ENCODE measurements around the gene R3HDM2. TPM values are rescaled to one million over a fixed set of nuclear protein-coding genes. Genes with fewer than 3 reads are reported as not detected.
A peak's percentile ranks its signal among the peaks of the same experiment; 100 is the strongest.

R3HDM2 gene
- total RNA-seq, 1 experiment from 2014 or later = 25.3 TPM

GRCh38 chr12:57219205-57219992 lies 211.4 kb downstream of the R3HDM2 start:
- no peak for DNase-seq (ENCODE audit: low spot score)

- no peak for DNase-seq (ENCODE audit: low spot score)
These were observed 212.6 kb downstream of the R3HDM2 start for GRCh38 chr12:57218030-57218853.

- DNase-seq (ENCODE audit: low spot score) = no peak
These were observed 213.6 kb downstream of the R3HDM2 start for GRCh38 chr12:57216921-57217879.

- no peak for DNase-seq (ENCODE audit: low spot score)
These were observed 214.6 kb downstream of the R3HDM2 start, which contains the start of gene NXPH4 for GRCh38 chr12:57216014-57216911. Gene NXPH4 (plus strand): TSS chr12:57216794. CDS start chr12:57216970, 176 bp downstream.

GRCh38 chr12:57215668-57216013 lies 215.2 kb downstream of the R3HDM2 start:
- DNase-seq (ENCODE audit: low spot score) = no peak

GRCh38 chr12:57215065-57215464 lies 215.8 kb downstream of the R3HDM2 start:
- DNase-seq (ENCODE audit: low spot score) = no peak

GRCh38 chr12:57214398-57214781 lies 216.5 kb downstream of the R3HDM2 start:
- peak; percentile 78 for DNase-seq (ENCODE audit: low spot score)

GRCh38 chr12:57213763-57214397 lies 217.0 kb downstream of the R3HDM2 start:
- no peak for DNase-seq (ENCODE audit: low spot score)

GRCh38 chr12:57213058-57213715 lies 217.7 kb downstream of the R3HDM2 start:
- DNase-seq (ENCODE audit: low spot score) = peak; percentile 89

GRCh38 chr12:57212701-57213057 lies 218.2 kb downstream of the R3HDM2 start:
- DNase-seq (ENCODE audit: low spot score) = no peak

GRCh38 chr12:57211791-57212700 lies 218.8 kb downstream of the R3HDM2 start:
- no peak for DNase-seq (ENCODE audit: low spot score)

- DNase-seq (ENCODE audit: low spot score) = no peak
These were observed 219.7 kb downstream of the R3HDM2 start for GRCh38 chr12:57210926-57211692.

- no peak for DNase-seq (ENCODE audit: low spot score)
These were observed 220.4 kb downstream of the R3HDM2 start for GRCh38 chr12:57210461-57210860.

GRCh38 chr12:57209916-57210315 lies 220.9 kb downstream of the R3HDM2 start:
- DNase-seq (ENCODE audit: low spot score) = no peak

- no peak for DNase-seq (ENCODE audit: low spot score)
These were observed 222.1 kb downstream of the R3HDM2 start for GRCh38 chr12:57208631-57209282.

GRCh38 chr12:57207731-57208630 lies 222.9 kb downstream of the R3HDM2 start:
- DNase-seq (ENCODE audit: low spot score) = no peak
